Right atrium auricular region (tissue), 2 donors: ENCODE measurements around the gene ELAC2. TPM values are rescaled to one million over a fixed set of nuclear protein-coding genes. Genes with fewer than 3 reads are reported as not detected.

Source experiments
- DNase-seq: peaks from one replicate; pipeline ENCODE4 v3.0.0-alpha.2; 2019; ENCODE audit warnings: low spot score
- H3K27ac ChIP-seq, 2 donors: fragments of 200-600 bp; sonication (generic); 1 replicate in 1 of 2; 2 replicates in 1 of 2; pipeline ENCODE4 v1.5.1; 2016 to 2019
- H3K27me3 ChIP-seq, 2 donors: fragments of 200-600 bp; sonication (generic); one replicate each; pipeline versions ENCODE4 v1.5.1 to v1.6.0; 2017 to 2019
- H3K36me3 ChIP-seq: fragments of 200-600 bp; sonication (generic); one replicate; pipeline ENCODE4 v1.5.1; 2016
- H3K4me1 ChIP-seq, 2 donors: fragments of 200-600 bp; sonication (generic); one replicate each; pipeline versions ENCODE4 v1.5.1 to v1.6.0; 2017 to 2019
- H3K4me3 ChIP-seq, 2 donors: fragments of 200-600 bp; sonication (generic); 1 replicate in 1 of 2; 2 replicates in 1 of 2; pipeline ENCODE4 v1.5.1; 2017 to 2019; ENCODE audit warnings: mild to moderate bottlenecking in 1 of 2, moderate library complexity in 1 of 2
- H3K9me3 ChIP-seq, 2 donors: fragments of 200-600 bp; sonication (generic); one replicate each; pipeline ENCODE4 v1.5.1; 2019
- total RNA-seq, 2 donors: library from RNA; depleted of rRNA; stranded (reverse); fragments of >200 nt; gene quantifications; one replicate each; pipeline ENCODE4 v1.1.0, GENCODE V29; 2016
- TF ChIP-seq, protein P1 (sequence below), 2 donors: fragments of 200-600 bp; sonication (generic); IDR thresholded peaks; one replicate each; pipeline ENCODE4 v1.5.1; 2019; ENCODE audit warnings: antibody characterized with exemption in 2 of 2

Gene ELAC2
- total RNA-seq, 2 donors from 2014 or later: 40.1 to 55.2 TPM

DNA sequence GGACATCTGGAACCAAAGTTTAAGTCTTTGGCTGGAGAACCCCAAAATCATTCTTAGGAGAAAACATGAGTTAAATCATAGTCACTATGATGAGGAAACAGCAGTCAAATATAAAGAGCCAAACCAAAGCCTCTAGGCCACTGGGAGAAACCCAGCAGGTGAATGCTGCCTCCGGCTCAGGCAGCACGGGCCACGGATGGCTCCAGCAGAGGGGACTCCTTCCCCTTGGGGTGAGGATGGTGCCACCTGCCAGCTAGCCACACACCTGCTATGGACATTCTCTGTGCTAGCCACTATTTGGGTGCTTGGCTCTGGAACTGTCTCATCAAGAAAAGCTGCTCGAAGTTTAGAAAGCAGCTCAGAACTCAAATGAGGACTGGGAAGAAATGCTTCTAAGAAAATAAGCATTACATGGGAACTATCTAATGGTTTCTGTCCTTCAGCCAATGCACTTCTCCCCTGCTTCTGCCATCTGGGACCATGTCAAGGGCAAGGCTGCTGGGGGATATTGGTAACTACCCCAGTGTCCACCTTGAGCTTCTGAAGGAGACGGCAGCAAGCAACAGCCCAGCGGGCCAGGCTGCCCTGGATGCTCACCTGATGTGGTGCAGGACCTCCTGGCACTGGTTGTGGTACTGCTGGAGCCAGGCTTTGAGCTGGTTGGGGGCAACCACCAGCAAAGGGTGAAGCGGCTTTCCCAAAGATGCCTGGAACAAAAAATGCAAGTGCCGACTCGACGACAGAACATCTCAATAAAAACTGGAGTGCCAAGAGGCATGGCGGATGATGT is 22.5 kb downstream of the ELAC2 start:
- H3K27ac ChIP-seq: no peak overlapping the region
- H3K27me3 ChIP-seq: no peaks in the 10 kb centered on the region
- H3K9me3 ChIP-seq: no peaks in the 10 kb centered on the region
- TF ChIP-seq, protein P1, sequence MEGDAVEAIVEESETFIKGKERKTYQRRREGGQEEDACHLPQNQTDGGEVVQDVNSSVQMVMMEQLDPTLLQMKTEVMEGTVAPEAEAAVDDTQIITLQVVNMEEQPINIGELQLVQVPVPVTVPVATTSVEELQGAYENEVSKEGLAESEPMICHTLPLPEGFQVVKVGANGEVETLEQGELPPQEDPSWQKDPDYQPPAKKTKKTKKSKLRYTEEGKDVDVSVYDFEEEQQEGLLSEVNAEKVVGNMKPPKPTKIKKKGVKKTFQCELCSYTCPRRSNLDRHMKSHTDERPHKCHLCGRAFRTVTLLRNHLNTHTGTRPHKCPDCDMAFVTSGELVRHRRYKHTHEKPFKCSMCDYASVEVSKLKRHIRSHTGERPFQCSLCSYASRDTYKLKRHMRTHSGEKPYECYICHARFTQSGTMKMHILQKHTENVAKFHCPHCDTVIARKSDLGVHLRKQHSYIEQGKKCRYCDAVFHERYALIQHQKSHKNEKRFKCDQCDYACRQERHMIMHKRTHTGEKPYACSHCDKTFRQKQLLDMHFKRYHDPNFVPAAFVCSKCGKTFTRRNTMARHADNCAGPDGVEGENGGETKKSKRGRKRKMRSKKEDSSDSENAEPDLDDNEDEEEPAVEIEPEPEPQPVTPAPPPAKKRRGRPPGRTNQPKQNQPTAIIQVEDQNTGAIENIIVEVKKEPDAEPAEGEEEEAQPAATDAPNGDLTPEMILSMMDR (IDR thresholded peaks at IDR 0.05): no peak
- no peak overlapping the region for H3K4me3 ChIP-seq
- H3K4me1 ChIP-seq: peaks cover 0 to 3% of the 10 kb centered on the region in 2 donors
- no peak for DNase-seq
- H3K36me3 ChIP-seq: peaks cover 98% of the 10 kb centered on the region

DNA sequence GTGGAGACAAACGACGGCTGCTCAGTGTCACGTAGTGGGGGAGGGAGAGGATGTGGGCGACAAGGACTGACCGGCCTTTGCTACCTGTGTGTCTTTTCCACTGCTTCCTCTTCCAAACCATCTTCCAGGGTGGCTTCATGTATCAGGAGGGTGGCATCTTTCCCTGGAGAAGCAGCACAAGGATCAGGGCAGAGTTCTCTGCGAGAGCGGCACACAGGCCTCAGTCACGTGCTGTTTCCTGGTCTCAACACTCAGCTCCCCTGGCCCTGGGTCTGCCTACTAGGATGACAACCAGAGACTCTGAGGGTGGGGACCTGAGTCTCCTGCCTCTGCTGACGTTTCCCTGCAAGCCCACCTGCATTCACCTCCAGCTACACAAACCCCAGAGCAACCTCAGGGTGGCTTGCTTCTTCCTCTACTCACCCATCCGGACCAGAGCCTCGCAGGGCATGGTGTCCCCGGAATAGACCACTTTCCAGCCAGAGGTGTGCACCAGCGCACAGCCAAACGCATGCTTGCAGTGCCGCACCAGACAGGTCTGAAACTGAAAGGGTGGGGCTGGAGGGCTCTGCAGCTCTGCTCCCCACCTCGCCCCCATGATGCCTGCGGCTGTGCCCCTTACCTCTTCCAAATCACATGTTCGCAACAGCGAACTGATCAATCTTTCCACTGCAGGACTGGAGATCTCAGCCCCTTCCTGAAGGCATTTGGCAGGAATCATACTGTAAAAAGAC is 23.3 kb downstream of the ELAC2 start:
- H3K27ac ChIP-seq: no peak overlapping the region
- peaks cover 0 to 11% of the 10 kb centered on the region in 2 donors for H3K4me1 ChIP-seq
- no peaks in the 10 kb centered on the region for H3K27me3 ChIP-seq
- H3K9me3 ChIP-seq: no peaks in the 10 kb centered on the region
- peaks cover 90% of the 10 kb centered on the region for H3K36me3 ChIP-seq
- H3K4me3 ChIP-seq: no peak overlapping the region
- no peak for DNase-seq
- TF ChIP-seq, protein P1 (IDR thresholded peaks at IDR 0.05): no peak

DNA sequence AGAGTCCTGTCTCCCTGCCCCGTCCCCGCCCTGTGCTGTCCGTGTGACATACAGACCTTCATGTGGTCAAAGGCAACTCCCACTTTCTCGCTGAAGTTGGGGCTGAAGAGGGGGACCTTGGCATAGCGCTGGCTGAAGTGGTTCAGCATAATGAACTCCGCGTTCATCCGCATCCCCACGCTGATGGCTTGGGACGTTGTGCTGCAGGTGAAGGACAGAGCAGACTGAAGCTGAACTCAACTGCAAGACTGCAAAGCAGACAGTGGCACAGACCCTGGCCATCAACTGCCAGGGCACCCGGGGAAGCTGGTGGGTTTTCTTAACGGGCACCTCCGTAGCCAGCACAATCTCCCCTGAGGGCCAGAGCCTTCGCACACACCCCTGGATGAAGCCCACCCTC is 24.2 kb downstream of the ELAC2 start:
- H3K4me1 ChIP-seq: peaks cover 0 to 16% of the 10 kb centered on the region in 2 donors
- peaks cover 82% of the 10 kb centered on the region for H3K36me3 ChIP-seq
- H3K9me3 ChIP-seq: no peaks in the 10 kb centered on the region
- no peak overlapping the region for H3K4me3 ChIP-seq
- no peak for DNase-seq
- TF ChIP-seq, protein P1 (IDR thresholded peaks at IDR 0.05): no peak
- no peak overlapping the region for H3K27ac ChIP-seq
- H3K27me3 ChIP-seq: no peaks in the 10 kb centered on the region

DNA sequence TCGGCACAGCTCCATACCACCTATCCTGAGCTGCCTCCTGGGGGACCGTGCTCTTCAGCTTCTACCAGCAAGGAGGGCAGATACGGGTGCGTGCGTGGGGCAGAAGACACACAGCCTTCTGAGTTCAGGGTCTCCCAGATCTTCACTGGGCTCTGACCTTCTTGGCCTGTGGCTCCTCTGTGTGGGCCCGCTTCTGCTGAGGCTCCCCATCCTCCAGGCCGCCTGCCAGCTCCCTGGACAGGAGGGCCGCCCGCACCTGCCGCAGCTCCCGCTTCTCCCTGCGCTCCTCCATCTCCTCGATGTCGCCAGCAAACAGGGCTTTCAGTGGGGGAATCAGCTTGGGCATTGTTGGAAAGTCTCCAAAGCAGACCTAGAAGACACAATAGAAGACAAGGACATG is 25.2 kb downstream of the ELAC2 start:
- H3K36me3 ChIP-seq: peaks cover 72% of the 10 kb centered on the region

DNA sequence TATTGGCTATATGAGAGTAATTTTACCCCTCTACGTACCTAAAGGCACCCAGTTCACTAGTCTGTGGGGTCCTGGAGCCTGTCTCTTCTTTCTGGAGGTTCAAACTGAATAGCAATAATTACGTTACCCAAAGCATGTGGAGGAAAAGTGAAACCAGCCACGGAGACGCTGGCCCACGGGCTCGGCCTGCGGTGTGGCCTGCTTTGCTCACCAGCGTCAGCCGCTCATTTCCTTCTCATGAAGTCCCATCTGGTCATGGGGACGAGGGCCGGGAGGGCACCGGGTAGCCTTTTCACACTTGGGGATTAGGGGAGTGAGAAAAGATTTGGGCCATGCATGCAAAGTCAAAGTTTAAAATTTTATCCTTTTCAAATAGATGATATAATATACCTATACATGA is 26.9 kb downstream of the ELAC2 start:
- peak overlapping the region in 1 of 2 donors; percentile 52 for H3K27ac ChIP-seq
- H3K9me3 ChIP-seq: no peaks in the 10 kb centered on the region
- H3K36me3 ChIP-seq: peaks cover 55% of the 10 kb centered on the region
- TF ChIP-seq, protein P1 (IDR thresholded peaks at IDR 0.05): no peak
- H3K4me1 ChIP-seq: peaks cover 0 to 21% of the 10 kb centered on the region in 2 donors
- H3K4me3 ChIP-seq: no peak overlapping the region
- H3K27me3 ChIP-seq: no peaks in the 10 kb centered on the region
- no peak for DNase-seq

More for the DNA sequence above, 25.2 kb downstream of the ELAC2 start:
- DNase-seq: no peak
- Histone ChIP-seq H3K4me3 (no peak overlapping the region), H3K9me3 (no peaks in the 10 kb centered on the region), H3K4me1 (peaks cover 0 to 16% of the 10 kb centered on the region in 2 donors), H3K27ac (no peak overlapping the region), H3K27me3 (no peaks in the 10 kb centered on the region)
- TF ChIP-seq, protein P1 (IDR thresholded peaks at IDR 0.05): no peak
